H9 (cell line): ENCODE results near the gene PFN2. TPM values are rescaled to one million over a fixed set of nuclear protein-coding genes. Genes with fewer than 3 reads are reported as not detected.

Experiments
- DNase-seq: peaks from one replicate; pipeline ENCODE4 v3.0.0-alpha.2; 2017
- H2AFZ ChIP-seq: one replicate; pipeline ENCODE4 v1.6.1; 2013; ENCODE audit warnings: mild to moderate bottlenecking, low read length, control low read depth, moderate library complexity
- H2AK5ac ChIP-seq: 2 replicates; pipeline ENCODE4 v1.6.1; 2013; ENCODE audit warnings: low read length, control low read depth, mixed read lengths; ENCODE audit not compliant: insufficient read length
- H2BK120ac ChIP-seq: one replicate; pipeline ENCODE4 v1.6.1; 2013; ENCODE audit warnings: low read depth, mild to moderate bottlenecking, low read length, control low read depth, inconsistent platforms; ENCODE audit not compliant: poor library complexity, severe bottlenecking
- H2BK12ac ChIP-seq: 2 replicates; pipeline ENCODE4 v1.6.1; 2013; ENCODE audit warnings: low read length, control low read depth, mixed read lengths, low read depth; ENCODE audit not compliant: insufficient read length
- H2BK15ac ChIP-seq: 2 replicates; pipeline ENCODE4 v1.6.1; 2013; ENCODE audit warnings: low read depth, low read length, control low read depth
- H2BK20ac ChIP-seq: one replicate; pipeline ENCODE4 v1.6.1; 2013; ENCODE audit warnings: low read depth, mild to moderate bottlenecking, low read length, control low read depth, inconsistent platforms; ENCODE audit not compliant: poor library complexity, severe bottlenecking
- H2BK5ac ChIP-seq: 2 replicates; pipeline ENCODE4 v1.6.1; 2013; ENCODE audit warnings: low read length, control low read depth, mixed read lengths; ENCODE audit not compliant: insufficient read length
- H3K14ac ChIP-seq: 2 replicates; pipeline ENCODE4 v1.6.1; 2013; ENCODE audit warnings: low read length, control low read depth; ENCODE audit not compliant: insufficient read depth
- H3K18ac ChIP-seq: 2 replicates; pipeline ENCODE4 v1.6.1; 2013; ENCODE audit warnings: low read depth, mild to moderate bottlenecking, mixed read lengths, low read length, control low read depth; ENCODE audit not compliant: insufficient read length
- H3K23ac ChIP-seq: 2 replicates; pipeline ENCODE4 v1.6.1; 2013; ENCODE audit warnings: low read length, control low read depth, mixed read lengths, low read depth; ENCODE audit not compliant: insufficient read length
- H3K23me2 ChIP-seq: 2 replicates; pipeline ENCODE4 v1.6.1; 2013; ENCODE audit warnings: low read depth, mild to moderate bottlenecking, mixed read lengths, low read length, control low read depth; ENCODE audit not compliant: insufficient read length, poor library complexity, severe bottlenecking
- H3K27ac ChIP-seq: 2 replicates; pipeline ENCODE4 v1.5.1; 2013; ENCODE audit warnings: low read length, control low read depth, mixed read lengths, low read depth; ENCODE audit not compliant: insufficient read length
- H3K27me3 ChIP-seq: 2 replicates; pipeline ENCODE4 v1.6.1; 2013; ENCODE audit warnings: low read length, control low read depth, inconsistent platforms; ENCODE audit not compliant: insufficient read depth
- H3K4ac ChIP-seq: 2 replicates; pipeline ENCODE4 v1.6.1; 2013; ENCODE audit warnings: low read depth, mild to moderate bottlenecking, control low read depth, inconsistent platforms, low read length, moderate library complexity
- H3K4me1 ChIP-seq: 2 replicates; pipeline ENCODE4 v1.6.1; 2013; ENCODE audit warnings: low read length, control low read depth, inconsistent platforms; ENCODE audit not compliant: insufficient read depth
- H3K4me2 ChIP-seq: 2 replicates; pipeline ENCODE4 v1.6.1; 2013; ENCODE audit warnings: low read length, control low read depth, mixed read lengths; ENCODE audit not compliant: insufficient read length, insufficient read depth
- H3K56ac ChIP-seq: 2 replicates; pipeline ENCODE4 v1.6.1; 2013; ENCODE audit warnings: low read depth, mild to moderate bottlenecking, mixed read lengths, low read length, control low read depth; ENCODE audit not compliant: insufficient read length
- H3K79me1 ChIP-seq: 2 replicates; pipeline ENCODE4 v1.6.1; 2013; ENCODE audit warnings: low read depth, mild to moderate bottlenecking, moderate library complexity, low read length, control low read depth, inconsistent platforms; ENCODE audit not compliant: insufficient read depth, poor library complexity, severe bottlenecking
- H3K79me2 ChIP-seq: 2 replicates; pipeline ENCODE4 v1.6.1; 2013; ENCODE audit warnings: low read length, control low read depth, inconsistent platforms; ENCODE audit not compliant: insufficient read depth
- H3K9ac ChIP-seq: 2 replicates; pipeline ENCODE4 v1.6.1; 2013; ENCODE audit warnings: low read length, control low read depth, mixed read lengths; ENCODE audit not compliant: insufficient read length; ENCODE audit errors: extremely low read depth
- H3K9me3 ChIP-seq: one replicate; pipeline ENCODE4 v1.6.1; 2013; ENCODE audit warnings: low read depth, low read length, inconsistent platforms; ENCODE audit not compliant: control insufficient read depth
- H3T11ph ChIP-seq: one replicate; pipeline ENCODE4 v1.6.1; 2013; ENCODE audit warnings: mild to moderate bottlenecking, low read length, control low read depth, inconsistent platforms
- H4K20me1 ChIP-seq: one replicate; pipeline ENCODE4 v1.6.1; 2013; ENCODE audit not compliant: control insufficient read depth, insufficient read length, insufficient read depth
- H4K5ac ChIP-seq: 2 replicates; pipeline ENCODE4 v1.6.1; 2013; ENCODE audit warnings: low read depth, mild to moderate bottlenecking, mixed read lengths, low read length, control low read depth; ENCODE audit not compliant: insufficient read length
- H4K8ac ChIP-seq: replicated peaks from 2 replicates; pipeline ENCODE4 v1.6.1; 2013; ENCODE audit warnings: low read length, control low read depth, mixed read lengths, low read depth; ENCODE audit not compliant: insufficient read length
- H4K91ac ChIP-seq: 2 replicates; pipeline ENCODE4 v1.6.1; 2013; ENCODE audit warnings: low read depth, mild to moderate bottlenecking, moderate library complexity, mixed read lengths, low read length, control low read depth; ENCODE audit not compliant: insufficient read length
- H3K27ac Mint-ChIP-seq, 3 experiments: 2 replicates in 2 of 3; 3 replicates in 1 of 3; pipeline ENCODE4 v1.8.0; 2020 to 2021; ENCODE audit warnings: mixed read lengths in 3 of 3, mild to moderate bottlenecking in 1 of 3, moderate library complexity in 1 of 3
- H3K27me3 Mint-ChIP-seq: 2 replicates; pipeline ENCODE4 v1.8.0; 2021; ENCODE audit warnings: low read depth, mild to moderate bottlenecking, moderate library complexity, mixed read lengths
- H3K36me3 Mint-ChIP-seq, 3 experiments: 2 replicates in 2 of 3; 3 replicates in 1 of 3; pipeline ENCODE4 v1.8.0; 2020 to 2021; ENCODE audit warnings: low read depth in 3 of 3, mixed read lengths in 3 of 3; ENCODE audit not compliant: insufficient read depth in 1 of 3
- H3K4me1 Mint-ChIP-seq, 2 experiments: 2 replicates each; pipeline ENCODE4 v1.8.0; 2020; ENCODE audit warnings: mixed read lengths in 2 of 2
- H3K4me3 Mint-ChIP-seq, 2 experiments: 2 replicates in 1 of 2; 3 replicates in 1 of 2; pipeline ENCODE4 v1.8.0; 2020 to 2021; ENCODE audit warnings: mild to moderate bottlenecking in 2 of 2, mixed read lengths in 2 of 2, moderate library complexity in 1 of 2
- H3K9me3 Mint-ChIP-seq, 2 experiments: 2 replicates in 1 of 2; 3 replicates in 1 of 2; pipeline ENCODE4 v1.8.0; 2020; ENCODE audit warnings: mild to moderate bottlenecking in 2 of 2, mixed read lengths in 2 of 2, moderate library complexity in 1 of 2
- CTCF ChIP-seq: fragments of 200-600 bp; sonication (generic); conservative IDR thresholded peaks from 3 replicates; pipeline ENCODE4 v1.8.0; 2021; ENCODE audit warnings: antibody characterized with exemption, mild to moderate bottlenecking
- WGBS: extraction: QIAGEN DNeasy Blood & Tissue Kit; methylation state at CpG from one replicate; pipeline ENCODE4 v1.1.7; 2013; ENCODE audit warnings: missing lambda C conversion rate, low lambda C conversion rate, mixed read lengths; ENCODE audit not compliant: insufficient read length; ENCODE audit errors: extremely low coverage; 5-methylcytosine and 5-hydroxymethylcytosine counted together
- total RNA-seq: library from RNA; stranded (reverse); gene quantifications from 2 replicates; pipeline ENCODE4 v1.2.1, GENCODE V29; 2021

Gene PFN2
- total RNA-seq, 1 experiment from 2014 or later = 174 TPM

GRCh38 chr3:149933008-149933407 lies 37.7 kb downstream of the PFN2 start:
- Histone ChIP-seq H2BK5ac (no peak overlapping the region), H3K4ac (no peak overlapping the region), H3K9ac (no peak overlapping the region), H2BK12ac (no peak overlapping the region), H2BK120ac (no peak overlapping the region), H3K14ac (no peak overlapping the region), H3K27me3 (no peaks in the 10 kb centered on the region), H2AFZ (no peak overlapping the region), H3K4me1 (no peaks in the 10 kb centered on the region), H3K4me2 (no peak overlapping the region), H3K27ac (no peak overlapping the region), H3K79me2 (no peaks in the 10 kb centered on the region), H3K79me1 (no peaks in the 10 kb centered on the region), H4K8ac (no peak overlapping the region), H3T11ph (no peak overlapping the region), H2BK15ac (no peak overlapping the region), H4K20me1 (no peaks in the 10 kb centered on the region), H2AK5ac (no peak overlapping the region), H3K23me2 (no peaks in the 10 kb centered on the region), H4K91ac (no peak overlapping the region), H3K56ac (no peak overlapping the region), H3K18ac (no peak overlapping the region), H2BK20ac (no peak overlapping the region), H4K5ac (no peak overlapping the region), H3K9me3 (peaks cover 9% of the 10 kb centered on the region), H3K23ac (no peak overlapping the region)
- H3K27me3 Mint-ChIP-seq = no peaks in the 10 kb centered on the region
- TF ChIP-seq CTCF = no peak
- H3K9me3 Mint-ChIP-seq = peaks cover 21 to 32% of the 10 kb centered on the region in 2 experiments; a peak in 4 of 5 replicates
- H3K4me1 Mint-ChIP-seq = no peaks in the 10 kb centered on the region
- WGBS = no CpG with 5 or more reads among the region's 1 CpG
- H3K4me3 Mint-ChIP-seq = no peak overlapping the region
- H3K27ac Mint-ChIP-seq = no peak overlapping the region
- no peak for DNase-seq
- peaks cover 29 to 52% (median 36%) of the 10 kb centered on the region in 3 experiments for H3K36me3 Mint-ChIP-seq
